Measurements from ENCODE around the gene ARHGAP8.
"Not testable (repeated sequence)": the region's sequence is repeated elsewhere in the genome, so short reads cannot be mapped to it uniquely, and the experiment has no call there.

Gene ARHGAP8

DNA sequence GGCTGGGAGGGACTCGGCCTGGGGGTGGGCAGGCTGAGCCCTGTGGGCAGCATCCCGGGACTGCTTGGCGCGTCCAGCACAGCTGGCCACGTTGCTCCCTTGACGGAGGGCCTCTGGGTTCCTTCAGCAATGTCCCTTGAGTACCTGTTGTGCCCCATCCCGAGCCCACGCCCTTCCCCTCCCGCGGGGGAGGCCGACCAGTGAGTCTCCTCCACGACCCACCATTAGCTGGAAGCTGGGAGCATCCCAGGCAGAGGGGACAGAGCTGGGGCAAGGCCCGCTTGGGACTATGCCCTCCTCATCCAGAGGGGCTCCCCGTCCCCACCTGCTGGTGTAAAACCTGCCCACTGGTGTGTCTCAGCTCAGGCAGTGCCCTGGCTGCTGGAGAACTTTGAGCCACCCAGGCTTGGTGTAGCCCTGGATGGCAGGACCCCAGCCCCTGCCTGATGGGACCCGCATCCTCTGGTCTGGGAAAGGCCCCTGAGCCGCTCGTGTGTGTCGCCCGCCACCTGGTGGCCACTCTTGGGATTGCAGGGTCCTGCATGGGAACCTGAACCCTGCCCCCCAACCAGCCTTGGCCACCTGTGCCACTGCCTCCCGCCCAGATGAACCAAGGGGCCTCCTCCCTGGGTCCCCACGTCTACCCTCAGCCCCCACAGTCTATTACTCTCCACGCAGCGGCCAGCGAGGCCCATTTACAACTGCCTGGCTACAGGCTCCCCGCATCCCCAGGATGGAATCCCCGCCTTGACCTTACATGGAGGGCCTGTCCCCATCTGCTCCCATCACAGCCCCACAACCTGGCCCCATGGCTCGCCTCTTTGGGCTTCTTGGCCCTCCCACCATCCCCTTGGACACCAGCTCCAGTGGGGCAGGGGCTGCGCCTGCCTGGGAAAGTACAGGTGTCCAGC lies 16.6 kb upstream of the ARHGAP8 start:
- DNase-seq = peak; percentile 51
- in situ Hi-C loops (cut with HindIII; ENCODE audit: low pct_ligation_motif_present, low pct_unique_long_range_greater_than_20kb, low sequenced_read_pairs) = no loop called here

DNA sequence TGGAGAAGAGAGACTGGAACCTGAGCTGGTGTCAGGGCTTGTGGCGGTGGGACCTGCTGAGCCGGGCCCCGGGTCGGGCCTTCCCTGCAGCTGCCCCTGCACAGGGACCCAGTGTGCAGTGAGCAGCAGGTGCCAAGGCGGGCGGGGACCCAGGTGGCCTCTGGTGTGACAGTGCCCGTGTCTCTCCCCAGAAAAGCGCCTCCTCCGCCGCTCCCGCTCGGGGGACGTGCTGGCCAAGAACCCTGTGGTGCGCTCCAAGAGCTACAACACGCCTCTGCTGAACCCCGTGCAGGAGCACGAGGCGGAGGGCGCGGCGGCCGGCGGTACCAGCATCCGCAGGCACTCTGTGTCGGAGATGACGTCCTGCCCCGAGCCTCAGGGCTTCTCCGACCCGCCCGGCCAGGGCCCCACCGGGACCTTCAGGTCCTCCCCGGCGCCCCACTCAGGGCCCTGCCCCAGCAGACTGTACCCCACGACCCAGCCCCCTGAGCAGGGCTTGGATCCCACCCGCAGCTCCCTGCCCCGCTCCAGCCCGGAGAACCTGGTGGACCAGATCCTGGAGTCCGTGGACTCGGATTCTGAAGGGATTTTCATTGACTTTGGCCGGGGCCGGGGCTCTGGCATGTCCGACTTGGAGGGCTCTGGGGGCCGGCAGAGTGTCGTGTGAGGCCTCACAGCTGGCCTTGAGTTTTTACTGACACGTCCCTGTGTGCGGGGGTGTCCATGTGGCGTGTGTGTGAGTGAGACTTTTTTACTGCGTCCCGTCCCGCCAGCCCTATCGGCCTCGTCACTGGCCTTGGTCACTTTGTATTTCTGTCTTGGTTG lies 15.6 kb upstream of the ARHGAP8 start:
- DNase-seq = no peak
- in situ Hi-C loops (cut with HindIII; ENCODE audit: low pct_ligation_motif_present, low pct_unique_long_range_greater_than_20kb, low sequenced_read_pairs) = no loop called here

DNA sequence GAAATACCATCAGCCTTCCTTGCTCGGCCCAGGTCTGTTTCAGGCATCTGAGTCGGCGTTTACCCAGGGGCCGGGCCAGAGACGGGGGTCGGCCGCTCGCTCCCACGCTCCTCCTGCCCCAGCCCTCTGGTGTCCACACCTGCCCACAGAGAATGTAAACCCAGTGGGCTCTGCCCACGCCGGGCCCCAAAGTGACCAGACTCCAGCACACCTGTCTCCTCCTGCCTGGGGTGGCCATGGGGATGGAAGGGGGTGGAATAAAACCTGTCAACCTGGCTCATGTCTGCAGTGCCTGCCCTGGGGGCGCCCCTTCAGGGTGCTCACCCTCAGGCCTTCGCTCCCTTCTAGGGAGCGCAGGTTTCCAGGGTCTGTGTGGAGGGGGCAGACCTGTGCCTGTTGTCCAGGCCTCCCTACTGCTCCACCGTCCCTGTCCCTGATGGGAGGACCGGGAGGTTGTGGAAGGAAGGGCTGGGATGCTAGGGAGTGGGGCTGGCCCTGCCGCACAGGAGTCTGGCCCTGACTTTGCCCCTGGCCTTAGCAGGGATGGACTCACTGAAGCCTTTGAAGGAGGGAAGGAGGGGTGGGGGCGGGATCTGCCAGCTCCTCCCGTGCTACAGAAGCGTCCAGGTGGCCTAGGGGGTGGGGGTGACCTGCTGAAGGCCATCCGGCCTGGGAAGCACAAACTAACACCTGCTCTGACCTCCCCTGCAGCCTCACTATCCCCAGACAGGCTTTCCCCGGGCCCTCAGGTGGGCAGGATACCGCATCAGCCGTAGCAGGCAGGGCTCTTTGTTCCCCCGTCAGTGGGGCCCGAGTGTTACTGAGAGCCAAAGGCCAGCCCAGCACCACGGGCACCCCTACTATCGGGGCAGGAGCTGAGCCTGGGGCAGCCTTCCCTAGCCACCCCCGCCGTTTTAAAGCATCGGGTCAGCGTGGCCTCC lies 14.7 kb upstream of the ARHGAP8 start:
- in situ Hi-C loops (cut with HindIII; ENCODE audit: low pct_ligation_motif_present, low pct_unique_long_range_greater_than_20kb, low sequenced_read_pairs) = no loop called here
- DNase-seq = no peak

DNA sequence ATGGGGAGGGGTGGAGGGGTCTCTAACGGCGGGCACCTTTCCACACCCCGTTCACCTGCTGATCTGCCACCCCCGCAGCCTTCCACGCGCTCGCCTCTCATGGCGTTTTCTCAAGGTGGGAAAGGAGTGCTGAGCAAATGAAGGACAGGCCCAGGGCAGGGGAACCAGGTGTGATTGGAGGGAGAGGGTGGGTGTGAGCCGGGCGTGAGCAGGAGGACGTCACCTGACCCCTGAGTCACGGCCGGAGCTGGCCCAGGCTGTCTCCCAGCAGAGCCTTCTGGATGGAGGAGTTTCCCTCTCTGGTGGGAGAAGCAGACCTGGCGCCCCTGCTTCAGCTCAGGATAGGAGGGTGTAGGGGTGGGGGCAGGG lies 14.0 kb upstream of the ARHGAP8 start:
- in situ Hi-C loops (cut with HindIII; ENCODE audit: low pct_ligation_motif_present, low pct_unique_long_range_greater_than_20kb, low sequenced_read_pairs) = no loop called here
- DNase-seq = no peak

DNA sequence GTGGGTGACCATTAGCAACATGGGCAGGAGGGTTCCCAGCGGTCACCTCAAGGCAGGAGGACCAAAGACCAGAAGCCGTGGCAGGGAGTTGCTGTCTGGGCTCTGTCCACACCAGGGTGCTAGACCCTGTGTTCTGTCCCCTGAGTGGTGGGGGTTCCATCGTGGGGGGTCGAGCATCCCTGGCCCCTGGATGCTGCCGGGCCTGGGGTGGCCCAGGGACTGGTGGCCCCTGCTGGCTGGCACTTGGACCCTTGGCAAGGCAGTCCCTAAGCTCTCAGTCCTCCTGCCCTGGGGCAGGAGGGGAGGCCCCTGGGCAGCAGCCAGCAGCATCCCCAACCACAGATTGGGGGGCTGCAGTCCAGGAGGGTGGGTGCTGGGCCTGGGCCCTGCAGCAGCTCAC lies 13.4 kb upstream of the ARHGAP8 start:
- in situ Hi-C loops (cut with HindIII; ENCODE audit: low pct_ligation_motif_present, low pct_unique_long_range_greater_than_20kb, low sequenced_read_pairs) = no loop called here
- DNase-seq = no peak

DNA sequence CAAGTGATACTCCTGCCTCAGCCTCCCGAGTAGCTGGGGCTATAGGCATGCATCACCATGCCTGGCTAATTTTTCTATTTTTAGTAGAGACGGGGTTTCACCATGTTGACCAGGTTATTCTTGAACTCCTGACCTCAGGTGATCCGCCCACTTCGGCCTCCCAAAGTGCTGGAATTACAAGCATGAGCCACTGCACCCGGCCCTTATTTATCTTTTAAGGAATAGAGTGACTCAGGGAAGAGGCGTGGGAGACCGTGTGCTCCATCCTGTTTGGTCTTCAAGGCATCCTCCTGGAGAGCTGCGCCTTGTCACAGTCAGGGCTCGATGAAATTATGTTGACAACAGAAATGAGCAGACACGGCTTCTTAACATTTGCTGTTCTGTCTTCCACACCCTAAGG lies 12.7 kb upstream of the ARHGAP8 start:
- in situ Hi-C loops (cut with HindIII; ENCODE audit: low pct_ligation_motif_present, low pct_unique_long_range_greater_than_20kb, low sequenced_read_pairs) = not testable (repeated sequence)
- peak; percentile 8 for DNase-seq

DNA sequence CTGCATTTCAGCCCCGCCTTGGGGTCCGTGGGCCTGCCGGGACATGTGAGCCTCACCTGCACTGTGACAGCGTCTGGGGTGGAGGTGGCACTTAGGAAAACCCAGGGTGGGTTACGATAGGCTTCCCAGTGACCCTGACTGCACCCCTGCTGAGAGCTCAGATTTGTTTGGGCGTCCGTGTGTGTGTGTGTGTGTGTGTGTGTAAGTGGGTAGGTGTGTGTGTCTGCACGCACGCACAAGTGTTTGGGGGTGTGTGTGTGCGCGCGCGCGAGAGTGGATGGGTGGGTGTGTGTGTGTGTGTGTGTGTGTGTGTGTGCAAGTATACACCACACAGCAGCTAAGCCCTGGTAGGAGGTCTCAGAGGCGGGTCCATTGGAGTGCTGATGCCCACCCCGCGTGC lies 12.1 kb upstream of the ARHGAP8 start:
- DNase-seq = no peak
- in situ Hi-C loops (cut with HindIII; ENCODE audit: low pct_ligation_motif_present, low pct_unique_long_range_greater_than_20kb, low sequenced_read_pairs) = no loop called here

DNA sequence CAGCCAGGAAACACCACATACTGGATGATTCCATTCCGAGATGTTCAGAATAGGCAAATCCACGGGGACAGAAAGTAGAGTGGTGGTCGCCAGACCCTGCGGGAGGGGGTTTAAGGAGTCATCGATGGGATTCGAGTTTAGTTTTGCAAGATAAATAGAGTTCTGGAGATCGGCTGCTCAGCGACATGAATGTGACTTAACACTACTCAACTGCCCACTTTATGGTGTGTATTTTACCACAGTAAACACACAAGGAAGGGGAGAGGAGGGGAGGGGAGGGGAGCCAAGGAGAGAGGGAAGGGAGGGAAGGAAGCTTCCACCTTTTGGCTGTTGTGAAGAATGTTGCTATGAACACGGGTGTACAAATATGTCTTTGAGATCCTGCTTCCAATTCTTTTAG lies 10.4 kb upstream of the ARHGAP8 start:
- in situ Hi-C loops (cut with HindIII; ENCODE audit: low pct_ligation_motif_present, low pct_unique_long_range_greater_than_20kb, low sequenced_read_pairs) = no loop called here

DNA sequence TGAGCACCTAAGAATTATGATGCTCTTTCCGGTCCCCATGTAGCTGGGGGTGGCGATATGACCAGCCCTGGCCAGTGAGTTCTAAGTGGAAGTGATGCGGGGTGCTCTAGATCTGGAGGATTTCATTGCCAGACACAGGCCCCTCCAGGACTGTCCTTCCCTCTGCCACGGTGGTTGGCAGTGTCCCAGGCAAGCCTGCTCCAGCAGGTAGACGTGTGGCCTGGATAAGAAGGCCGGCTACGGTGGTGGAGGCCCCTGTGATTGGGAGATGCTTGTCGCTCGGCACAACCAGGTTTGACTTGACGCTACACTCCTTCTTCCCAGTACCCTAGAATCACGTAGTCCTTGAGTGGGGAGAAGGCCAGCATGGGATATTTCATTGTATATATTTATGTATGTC lies 9.1 kb upstream of the ARHGAP8 start:
- in situ Hi-C loops (cut with HindIII; ENCODE audit: low pct_ligation_motif_present, low pct_unique_long_range_greater_than_20kb, low sequenced_read_pairs) = no loop called here

More for the DNA sequence above, 10.4 kb upstream of the ARHGAP8 start:
- DNase-seq = no peak

DNA sequence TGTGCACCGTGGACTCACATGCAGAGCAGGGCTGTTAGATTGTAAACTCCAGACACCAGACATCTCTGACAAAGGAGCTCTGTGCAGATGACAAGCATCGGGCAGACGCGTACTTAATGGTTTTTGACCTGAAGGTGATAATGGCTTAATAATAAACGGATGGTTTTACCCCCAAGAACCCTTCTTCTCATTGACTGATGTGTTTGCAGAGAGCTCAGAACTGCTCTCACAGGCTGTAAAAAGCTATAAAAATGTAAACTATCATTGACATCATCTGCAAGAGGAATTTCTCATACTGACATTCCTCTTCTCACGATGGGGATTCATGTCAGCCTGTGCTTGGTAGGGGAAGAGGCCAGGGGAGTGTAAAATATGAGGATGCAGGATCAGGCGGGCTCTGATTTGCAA lies 8.6 kb upstream of the ARHGAP8 start:
- DNase-seq = no peak
- in situ Hi-C loops (cut with HindIII; ENCODE audit: low pct_ligation_motif_present, low pct_unique_long_range_greater_than_20kb, low sequenced_read_pairs) = no loop called here

More for the DNA sequence above, 9.1 kb upstream of the ARHGAP8 start:
- DNase-seq = no peak

DNA sequence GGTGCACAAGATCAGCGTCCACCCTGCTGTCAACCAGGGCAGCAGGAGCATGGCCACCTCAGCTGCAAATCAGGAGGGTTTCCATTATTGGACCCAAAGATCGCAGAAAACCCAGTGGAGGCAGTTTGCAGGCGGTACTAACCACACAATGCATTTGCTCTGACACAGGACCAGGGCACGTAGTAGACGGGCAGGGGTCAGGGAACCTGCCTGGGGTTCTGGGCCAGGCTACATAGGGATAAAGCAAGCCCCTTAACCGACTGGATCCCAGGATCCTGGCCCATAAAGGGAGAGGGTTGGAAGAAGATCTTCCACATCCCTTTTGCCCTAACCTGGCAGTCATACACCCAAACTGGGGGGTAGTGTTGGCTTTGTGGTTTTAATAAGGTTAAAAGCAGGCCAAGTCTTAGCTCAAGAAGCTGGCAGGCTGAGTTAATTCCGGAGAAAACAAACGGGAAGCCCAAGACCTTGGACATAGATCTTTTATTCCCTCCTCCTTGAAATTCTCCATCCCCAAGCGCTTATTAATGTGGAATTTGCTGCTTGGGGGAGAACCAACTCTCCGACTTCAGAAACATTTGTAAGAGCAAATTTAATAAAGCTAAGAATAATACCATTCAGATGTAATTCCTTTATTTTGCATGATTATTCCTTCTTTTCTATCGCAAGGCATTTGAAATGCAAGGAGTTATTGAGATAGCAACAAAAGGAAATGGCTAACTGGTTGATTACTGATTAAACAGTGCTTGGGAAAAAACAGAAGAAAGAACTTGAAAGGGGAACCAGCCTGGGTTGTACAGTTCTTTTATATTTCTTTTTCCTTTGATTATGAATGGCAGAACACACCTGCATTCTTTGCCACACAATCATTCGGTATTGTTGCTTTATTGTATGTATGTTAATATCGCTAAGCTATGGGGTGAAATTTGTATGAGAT lies 6.3 kb upstream of the ARHGAP8 start:
- peak; percentile 44 for DNase-seq
- in situ Hi-C loops (cut with HindIII; ENCODE audit: low pct_ligation_motif_present, low pct_unique_long_range_greater_than_20kb, low sequenced_read_pairs) = no loop called here

DNA sequence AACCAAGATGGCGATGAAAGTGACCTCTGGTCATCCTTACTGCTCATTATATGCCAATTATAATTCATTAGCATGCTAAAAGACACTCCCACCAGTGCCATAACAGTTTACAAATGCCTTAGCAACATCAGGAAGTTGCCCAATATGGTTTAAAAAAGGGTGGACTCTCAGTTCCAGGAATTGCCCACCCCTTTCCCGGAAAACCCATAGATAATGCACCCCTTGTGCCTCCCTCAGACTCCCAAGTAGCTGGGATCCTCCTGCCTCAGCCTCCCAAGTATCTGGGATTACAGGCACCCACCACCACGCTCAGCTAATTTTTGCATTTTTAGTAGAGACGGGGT lies 4.6 kb upstream of the ARHGAP8 start:
- in situ Hi-C loops (cut with HindIII; ENCODE audit: low pct_ligation_motif_present, low pct_unique_long_range_greater_than_20kb, low sequenced_read_pairs) = not testable (repeated sequence)

DNA sequence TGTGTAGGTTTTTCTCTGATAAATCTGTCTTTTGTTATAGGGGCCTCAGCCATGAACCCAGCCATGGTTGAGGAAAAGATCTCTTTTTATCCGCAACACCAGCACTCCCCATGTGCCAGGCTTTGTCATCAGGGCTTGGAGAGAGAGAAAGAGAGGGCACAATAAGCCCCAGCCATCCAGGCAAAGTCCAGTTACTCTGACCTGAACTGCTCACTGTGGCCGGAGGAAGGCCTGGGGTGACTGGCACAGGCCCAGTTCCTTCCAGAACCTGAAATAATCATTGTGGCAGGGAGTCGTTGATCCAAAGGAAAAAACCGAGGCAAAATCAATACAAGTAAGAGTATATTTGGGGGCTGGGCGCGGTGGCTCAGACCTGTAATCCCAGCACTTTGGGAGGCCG lies 3.9 kb upstream of the ARHGAP8 start:
- no peak for DNase-seq
- in situ Hi-C loops (cut with HindIII; ENCODE audit: low pct_ligation_motif_present, low pct_unique_long_range_greater_than_20kb, low sequenced_read_pairs) = no loop called here

More for the DNA sequence above, 4.6 kb upstream of the ARHGAP8 start:
- DNase-seq = not testable (repeated sequence)

DNA sequence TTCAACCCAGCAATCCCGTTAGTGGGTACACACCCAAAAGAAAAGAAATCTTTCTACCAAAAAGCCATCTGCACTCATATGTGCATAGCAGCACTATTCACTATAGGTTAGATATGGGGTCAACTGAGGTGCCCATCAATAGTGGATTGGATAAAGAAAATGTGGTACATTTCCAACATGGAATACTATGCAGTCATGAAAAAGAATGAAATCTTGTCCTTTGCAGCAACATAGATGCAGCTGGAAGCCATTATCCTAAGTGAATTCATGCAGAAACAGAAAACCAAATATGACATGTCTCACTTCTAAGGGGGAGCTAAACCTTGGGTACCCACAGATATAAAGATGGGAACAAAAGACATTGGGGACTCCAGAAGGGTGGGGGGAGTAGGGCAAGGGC lies 1.9 kb upstream of the ARHGAP8 start:
- in situ Hi-C loops (cut with HindIII; ENCODE audit: low pct_ligation_motif_present, low pct_unique_long_range_greater_than_20kb, low sequenced_read_pairs) = no loop called here
- no peak for DNase-seq

DNA sequence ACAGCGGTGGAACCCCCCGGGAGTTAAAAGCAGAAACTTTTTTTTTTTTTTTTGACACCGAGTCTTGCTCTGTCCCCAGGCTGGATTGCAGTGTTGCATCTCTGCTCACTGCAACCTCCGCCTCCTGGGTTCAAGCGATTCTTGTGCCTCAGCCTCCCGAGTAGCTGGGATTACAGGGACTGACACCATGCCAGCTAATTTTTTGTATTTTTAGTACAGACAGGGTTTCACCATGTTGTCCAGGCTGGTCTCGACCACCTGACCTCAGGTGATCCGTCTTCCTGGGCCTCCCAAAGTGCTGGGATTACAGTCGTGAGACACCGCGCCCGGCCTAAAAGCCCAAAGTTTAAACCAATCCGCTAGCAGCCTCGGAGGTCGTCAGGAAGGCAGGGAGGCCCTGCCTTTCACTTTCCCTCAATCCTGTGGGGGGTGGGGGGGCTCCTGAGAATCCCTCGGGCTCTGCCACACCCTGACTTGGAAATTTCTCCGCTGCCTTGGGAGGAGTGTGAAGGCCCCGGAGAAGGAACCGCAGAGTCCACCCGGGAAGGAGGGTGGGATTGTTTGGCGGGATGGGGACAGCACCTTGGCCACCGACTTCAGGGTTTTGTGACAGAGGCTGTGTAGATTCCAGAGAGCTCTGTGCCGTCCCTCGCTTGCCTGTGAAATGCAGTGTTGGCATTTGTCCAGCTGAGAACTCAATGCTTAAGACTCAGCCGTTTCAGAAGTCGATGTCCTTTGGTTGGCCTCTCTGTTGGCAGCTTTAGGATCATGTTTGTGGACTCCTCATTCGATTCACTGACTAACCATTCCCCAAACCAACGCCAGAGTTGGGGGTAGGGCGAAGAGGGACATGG lies 1.0 kb downstream of the ARHGAP8 start:
- no peak for DNase-seq
- in situ Hi-C loops (cut with HindIII; ENCODE audit: low pct_ligation_motif_present, low pct_unique_long_range_greater_than_20kb, low sequenced_read_pairs) = no loop called here

DNA sequence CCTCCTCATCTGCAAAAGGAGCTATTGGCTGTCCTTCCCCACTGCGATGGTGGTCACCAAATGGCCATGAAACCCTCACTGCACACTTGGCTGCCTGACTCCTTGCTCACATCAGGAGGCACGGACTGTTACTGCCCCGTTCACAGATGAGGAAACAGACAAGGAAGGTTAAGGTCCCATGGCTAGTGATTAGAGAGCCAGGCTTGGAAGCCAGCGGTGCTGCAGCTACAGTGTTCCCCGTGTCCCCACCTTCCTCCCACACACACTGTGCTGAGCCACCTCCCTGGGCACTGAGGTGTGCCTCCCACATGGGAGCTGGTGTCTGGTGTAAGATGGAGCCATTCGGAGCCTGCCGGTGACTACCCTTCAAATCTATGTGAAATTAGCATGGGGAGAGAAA lies 2.6 kb downstream of the ARHGAP8 start:
- in situ Hi-C loops (cut with HindIII; ENCODE audit: low pct_ligation_motif_present, low pct_unique_long_range_greater_than_20kb, low sequenced_read_pairs) = no loop called here
- no peak for DNase-seq

DNA sequence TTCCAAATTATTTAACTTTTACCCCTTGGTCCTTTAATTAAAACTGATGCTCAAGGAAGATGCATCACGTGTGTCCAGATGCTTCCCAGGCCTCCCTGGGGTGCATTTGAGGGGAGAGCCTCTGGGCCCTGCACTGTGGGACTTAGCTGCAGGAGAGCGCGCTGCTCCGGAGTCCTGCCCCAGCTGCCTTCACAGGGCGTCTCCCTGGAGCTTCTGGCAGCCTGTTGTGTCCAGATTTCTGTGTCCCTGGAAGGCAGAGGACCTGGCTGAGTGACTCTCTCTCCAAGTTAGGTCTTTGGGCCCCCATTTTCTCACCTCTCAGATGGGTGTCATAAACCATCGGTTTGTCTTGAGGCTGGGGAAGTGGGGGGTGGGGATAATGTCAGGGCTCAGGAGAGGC lies 3.0 kb downstream of the ARHGAP8 start:
- no peak for DNase-seq
- in situ Hi-C loops (cut with HindIII; ENCODE audit: low pct_ligation_motif_present, low pct_unique_long_range_greater_than_20kb, low sequenced_read_pairs) = no loop called here
